NB4 (cell line): ENCODE results near the gene DAPK1.

Source experiments
- CTCF ChIP-seq: IDR thresholded peaks from one replicate; pipeline ENCODE4 v1.5.1; 2012; ENCODE audit warnings: low read depth, low read length
- MAX ChIP-seq: IDR thresholded peaks from 2 replicates; pipeline ENCODE4 v1.6.1; 2011; ENCODE audit warnings: low read depth, low read length
- POLR2A ChIP-seq: IDR thresholded peaks from 2 replicates; pipeline ENCODE4 v1.6.1; 2011; ENCODE audit warnings: mild to moderate bottlenecking; ENCODE audit not compliant: insufficient read length; ENCODE audit errors: extremely low read depth

GRCh38 chr9:87725900-87726709, 228.4 kb downstream of the DAPK1 start, which contains the start of gene CTSL:
- TF ChIP-seq CTCF (no peak), POLR2A (no peak), MAX (no peak)
